Peyer's patch (tissue), 4 donors: ENCODE data around the gene APH1B. TPM values are rescaled to one million over a fixed set of nuclear protein-coding genes. Genes with fewer than 3 reads are reported as not detected.

Experiments used
- DNase-seq, 3 donors: peaks; one replicate each; pipeline ENCODE4 v3.0.0-alpha.2; 2017 to 2019
- H3K27ac ChIP-seq, 4 donors: fragments of 200-600 bp; sonication (generic); one replicate each; pipeline ENCODE4 v1.5.1; 2016 to 2019
- H3K27me3 ChIP-seq, 2 donors: fragments of 200-600 bp; sonication (generic); one replicate each; pipeline ENCODE4 v1.5.1; 2019
- H3K36me3 ChIP-seq, 3 donors: fragments of 200-600 bp; sonication (generic); one replicate each; pipeline ENCODE4 v1.5.1; 2016 to 2019
- H3K4me1 ChIP-seq, 4 donors: fragments of 200-600 bp; sonication (generic); one replicate each; pipeline ENCODE4 v1.5.1; 2016 to 2019
- H3K4me3 ChIP-seq, 4 donors: fragments of 200-600 bp; sonication (generic); 1 replicate in 3 of 4; 2 replicates in 1 of 4; pipeline ENCODE4 v1.5.1; 2016 to 2019; ENCODE audit warnings: mild to moderate bottlenecking in 1 of 4
- H3K9me3 ChIP-seq, 4 donors: fragments of 200-600 bp; sonication (generic); one replicate each; pipeline ENCODE4 v1.5.1; 2016 to 2019; ENCODE audit warnings: mild to moderate bottlenecking in 1 of 4
- POLR2A ChIP-seq, 2 donors: fragments of 450-650 bp; IDR thresholded peaks; one replicate each; pipeline ENCODE4 v1.5.1; 2017; ENCODE audit warnings: antibody characterized with exemption in 2 of 2, mild to moderate bottlenecking in 2 of 2, moderate library complexity in 2 of 2
- total RNA-seq, 4 donors: library from RNA; depleted of rRNA; stranded (reverse); fragments of >200 nt; gene quantifications; one replicate each; pipeline ENCODE4 v1.1.0, GENCODE V29; 2016
- TF ChIP-seq, protein P1 (sequence below), 6 experiments: fragments of 450-650 bp in 4 of 6; fragments of 200-600 bp in 2 of 6; sonication (generic) in 1 of 6; IDR thresholded peaks; one replicate each; pipeline ENCODE4 v1.5.1; 2017 to 2019; ENCODE audit warnings: antibody characterized with exemption in 6 of 6, mild to moderate bottlenecking in 3 of 6, moderate library complexity in 1 of 6

Gene APH1B
- total RNA-seq, 4 donors from 2014 or later: 3.3 to 4.8 (median 3.9) TPM

DNA sequence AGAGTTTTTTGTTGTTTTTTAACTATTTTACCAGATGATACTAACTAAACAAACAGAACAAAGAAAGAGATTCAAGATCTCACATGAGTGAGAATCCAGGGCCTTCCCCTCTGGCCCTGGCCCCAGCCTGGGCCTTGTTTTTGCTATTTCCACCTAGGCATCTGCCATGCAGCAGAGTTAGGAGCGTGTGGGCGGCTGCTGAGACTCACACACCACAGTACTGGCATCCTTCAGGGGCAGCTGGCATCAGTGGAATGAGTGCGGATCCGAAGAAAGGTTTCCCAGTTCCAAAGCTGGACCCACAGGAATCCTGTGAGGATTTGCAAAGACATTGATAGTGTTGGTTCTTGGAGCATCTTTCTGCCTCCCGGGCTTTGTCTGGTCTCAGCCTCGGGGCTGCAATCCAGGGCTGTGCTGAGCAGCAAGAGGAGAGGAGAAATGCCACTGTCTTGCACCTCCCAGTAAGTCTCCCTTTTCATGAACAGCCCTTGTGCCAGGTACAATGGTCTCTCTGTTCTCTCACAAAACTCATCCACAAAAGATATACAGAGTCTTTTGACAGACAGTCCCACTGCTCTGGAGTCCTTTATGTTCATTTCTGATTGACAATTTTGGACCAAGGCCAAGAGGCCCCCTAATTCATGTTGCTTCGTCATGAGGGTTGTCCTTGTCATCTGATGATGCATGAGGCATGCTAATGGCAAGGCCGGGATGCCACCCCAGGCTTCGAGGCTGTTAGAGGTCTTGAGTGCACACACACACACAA, 46.6 kb downstream of the APH1B start:
- DNase-seq: no peak
- TF ChIP-seq, protein P1, sequence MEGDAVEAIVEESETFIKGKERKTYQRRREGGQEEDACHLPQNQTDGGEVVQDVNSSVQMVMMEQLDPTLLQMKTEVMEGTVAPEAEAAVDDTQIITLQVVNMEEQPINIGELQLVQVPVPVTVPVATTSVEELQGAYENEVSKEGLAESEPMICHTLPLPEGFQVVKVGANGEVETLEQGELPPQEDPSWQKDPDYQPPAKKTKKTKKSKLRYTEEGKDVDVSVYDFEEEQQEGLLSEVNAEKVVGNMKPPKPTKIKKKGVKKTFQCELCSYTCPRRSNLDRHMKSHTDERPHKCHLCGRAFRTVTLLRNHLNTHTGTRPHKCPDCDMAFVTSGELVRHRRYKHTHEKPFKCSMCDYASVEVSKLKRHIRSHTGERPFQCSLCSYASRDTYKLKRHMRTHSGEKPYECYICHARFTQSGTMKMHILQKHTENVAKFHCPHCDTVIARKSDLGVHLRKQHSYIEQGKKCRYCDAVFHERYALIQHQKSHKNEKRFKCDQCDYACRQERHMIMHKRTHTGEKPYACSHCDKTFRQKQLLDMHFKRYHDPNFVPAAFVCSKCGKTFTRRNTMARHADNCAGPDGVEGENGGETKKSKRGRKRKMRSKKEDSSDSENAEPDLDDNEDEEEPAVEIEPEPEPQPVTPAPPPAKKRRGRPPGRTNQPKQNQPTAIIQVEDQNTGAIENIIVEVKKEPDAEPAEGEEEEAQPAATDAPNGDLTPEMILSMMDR (IDR thresholded peaks at IDR 0.05): no peak
- TF ChIP-seq POLR2A (IDR thresholded peaks at IDR 0.05): no peak
- no peaks in the 10 kb centered on the region for H3K27me3 ChIP-seq

DNA sequence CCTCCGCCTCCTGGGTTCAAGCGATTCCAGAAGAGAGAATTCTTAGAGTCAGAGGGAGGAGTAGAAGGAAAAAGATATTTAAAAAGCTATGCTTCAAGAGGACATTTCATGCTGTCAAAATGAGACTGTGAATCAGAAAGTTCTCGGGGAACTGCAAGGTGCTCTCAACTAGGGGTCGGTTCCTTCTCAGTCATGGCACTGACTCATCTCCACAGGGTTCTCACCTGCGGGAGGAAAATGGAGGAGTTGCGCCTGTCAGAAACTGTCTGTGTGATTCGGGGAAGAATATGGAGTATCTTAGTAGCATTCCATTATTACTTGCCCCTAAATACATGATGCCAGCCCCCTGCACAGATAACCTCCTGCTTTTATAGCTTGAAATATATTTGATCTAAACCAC, 47.4 kb downstream of the APH1B start:
- TF ChIP-seq, protein P1 (IDR thresholded peaks at IDR 0.05): no peak
- TF ChIP-seq POLR2A (IDR thresholded peaks at IDR 0.05): no peak
- DNase-seq: no peak
- no peaks in the 10 kb centered on the region for H3K4me1 ChIP-seq
- H3K4me3 ChIP-seq: no peak overlapping the region
- no peaks in the 10 kb centered on the region for H3K27me3 ChIP-seq
- no peak overlapping the region for H3K27ac ChIP-seq
- no peaks in the 10 kb centered on the region for H3K36me3 ChIP-seq
- H3K9me3 ChIP-seq: no peaks in the 10 kb centered on the region

More for the DNA sequence above, 46.6 kb downstream of the APH1B start:
- H3K9me3 ChIP-seq: no peaks in the 10 kb centered on the region
- no peak overlapping the region for H3K4me3 ChIP-seq
- H3K27ac ChIP-seq: no peak overlapping the region
- H3K36me3 ChIP-seq: no peaks in the 10 kb centered on the region
- no peaks in the 10 kb centered on the region for H3K4me1 ChIP-seq

DNA sequence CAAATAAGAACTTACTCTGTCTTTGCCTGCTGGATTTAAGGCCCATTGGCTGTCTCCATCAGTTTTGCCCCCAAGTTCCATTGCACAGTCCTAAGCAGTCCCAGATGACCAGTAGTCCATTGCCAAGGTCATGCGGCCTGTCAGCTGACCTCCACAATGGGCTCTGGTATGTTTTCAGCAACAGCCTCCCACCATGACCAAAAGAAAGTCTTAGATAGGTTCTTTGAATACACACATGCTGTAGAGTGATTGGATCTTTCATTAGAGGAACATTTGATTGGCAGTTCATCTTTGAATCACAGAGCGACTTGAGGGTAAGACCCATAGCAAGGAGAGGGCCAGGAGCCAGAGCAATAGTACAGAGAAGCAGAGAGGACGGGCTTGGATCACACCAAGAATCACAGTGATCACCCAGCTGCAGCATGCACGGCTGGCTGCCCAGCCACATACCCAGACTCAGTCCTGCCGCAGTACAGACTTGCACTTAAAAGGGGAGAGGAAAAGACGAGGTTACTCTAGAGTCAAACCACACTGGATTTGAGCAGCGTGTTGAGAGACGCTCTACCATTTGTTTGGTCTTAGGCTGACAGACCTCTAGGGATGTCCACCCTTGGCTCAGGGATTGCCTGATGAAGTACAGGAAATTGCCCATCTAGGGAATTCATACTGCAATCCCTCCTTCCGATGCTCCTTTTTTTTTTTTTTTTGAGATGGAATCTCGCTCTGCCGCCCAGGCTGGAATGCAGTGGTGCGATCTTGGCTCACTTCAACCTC, 50.4 kb downstream of the APH1B start:
- H3K4me3 ChIP-seq: no peak overlapping the region
- TF ChIP-seq, protein P1 (IDR thresholded peaks at IDR 0.05): no peak
- no peak for TF ChIP-seq POLR2A (IDR thresholded peaks at IDR 0.05)
- H3K36me3 ChIP-seq: no peaks in the 10 kb centered on the region
- H3K9me3 ChIP-seq: no peaks in the 10 kb centered on the region
- H3K27ac ChIP-seq: no peak overlapping the region
- no peaks in the 10 kb centered on the region for H3K27me3 ChIP-seq
- no peak for DNase-seq
- no peaks in the 10 kb centered on the region for H3K4me1 ChIP-seq

DNA sequence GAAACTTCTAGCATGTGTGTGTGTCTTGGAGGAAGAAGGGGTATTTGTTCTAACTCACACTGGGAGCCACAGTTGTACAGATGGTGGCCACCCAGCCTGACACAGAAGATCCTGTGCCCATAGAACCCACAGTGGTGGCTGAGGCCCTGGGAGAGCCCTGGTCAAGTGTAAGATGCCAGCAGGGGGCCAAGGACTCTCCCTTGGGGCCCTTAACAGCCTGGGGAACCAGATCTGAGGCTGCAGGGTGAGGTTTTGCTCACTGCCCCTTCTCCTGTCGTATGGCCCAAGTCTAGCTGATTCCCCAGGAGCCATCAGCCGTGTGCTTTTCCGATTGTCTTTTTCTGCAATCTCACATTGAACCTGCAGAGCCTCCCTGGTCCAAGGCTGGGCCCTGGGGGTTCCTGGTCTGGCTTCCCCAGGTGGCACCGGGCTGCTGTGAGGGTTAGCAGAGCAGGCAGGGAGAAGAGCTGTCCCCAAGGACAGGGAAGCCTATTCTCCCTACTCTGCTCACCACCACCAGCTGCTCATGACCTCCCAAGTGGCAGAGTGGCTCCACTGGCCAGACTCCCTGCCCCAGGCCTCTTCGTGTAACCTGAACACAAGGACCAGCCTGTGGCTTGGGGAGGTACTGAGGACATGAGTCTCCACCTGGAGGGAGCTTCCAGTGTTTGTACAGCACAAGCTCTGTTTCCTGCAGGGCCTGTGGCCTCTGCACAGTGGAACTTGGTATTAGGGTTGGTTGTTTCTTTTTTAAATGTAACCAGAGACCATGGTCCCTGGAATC, 52.4 kb downstream of the APH1B start:
- no peak for TF ChIP-seq POLR2A (IDR thresholded peaks at IDR 0.05)
- TF ChIP-seq, protein P1 (IDR thresholded peaks at IDR 0.05): no peak
- DNase-seq: no peak
- H3K9me3 ChIP-seq: no peaks in the 10 kb centered on the region
- H3K36me3 ChIP-seq: no peaks in the 10 kb centered on the region
- H3K4me3 ChIP-seq: no peak overlapping the region
- H3K27me3 ChIP-seq: no peaks in the 10 kb centered on the region
- H3K4me1 ChIP-seq: no peaks in the 10 kb centered on the region
- H3K27ac ChIP-seq: no peak overlapping the region

DNA sequence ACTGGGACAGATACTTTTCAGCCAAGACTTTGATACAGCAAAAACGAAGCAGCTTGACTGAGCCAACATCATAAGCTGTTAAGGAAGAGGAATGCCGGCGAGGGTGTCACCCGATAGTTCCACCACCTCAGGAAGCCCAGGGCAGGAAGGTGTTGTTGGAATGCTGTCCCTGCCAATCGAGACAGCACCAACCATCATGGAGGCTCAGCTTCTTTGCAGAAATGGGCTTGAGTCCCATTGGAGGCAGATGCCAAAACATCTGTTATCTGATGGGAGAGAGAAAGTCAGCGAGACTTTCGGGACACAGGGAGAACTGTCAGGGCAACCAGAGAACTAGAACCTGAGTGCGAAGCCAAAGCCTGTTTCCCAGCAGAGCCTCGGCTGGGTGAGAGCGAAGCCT, 53.5 kb downstream of the APH1B start:
- Histone ChIP-seq H3K4me1 (no peaks in the 10 kb centered on the region), H3K36me3 (no peaks in the 10 kb centered on the region), H3K4me3 (no peak overlapping the region), H3K27ac (no peak overlapping the region), H3K9me3 (no peaks in the 10 kb centered on the region), H3K27me3 (no peaks in the 10 kb centered on the region)
- no peak for DNase-seq
- TF ChIP-seq, protein P1 (IDR thresholded peaks at IDR 0.05): no peak
- no peak for TF ChIP-seq POLR2A (IDR thresholded peaks at IDR 0.05)
